Measurements from ENCODE around the gene EFHD1.

Gene EFHD1

DNA sequence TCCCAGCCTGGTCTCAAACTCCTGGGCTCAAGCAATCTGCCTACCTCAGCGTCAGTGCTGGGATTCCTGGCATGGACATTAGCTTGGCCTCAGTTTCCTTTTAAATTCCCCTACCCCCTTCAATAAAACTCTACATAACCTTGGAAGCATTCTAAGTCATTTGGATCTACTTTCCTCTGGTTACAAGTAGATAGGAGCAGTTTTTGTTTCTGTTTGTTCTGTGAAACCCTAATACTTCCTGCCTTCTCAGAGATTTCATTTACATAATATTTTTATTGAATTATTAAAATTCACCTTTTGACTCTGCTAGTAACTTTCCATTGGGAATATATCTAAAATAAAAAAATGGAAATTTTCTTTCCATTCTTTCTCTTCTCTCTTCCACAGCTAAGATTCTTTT lies 89.6 kb downstream of the EFHD1 start:
- TF ChIP-seq, protein P1, sequence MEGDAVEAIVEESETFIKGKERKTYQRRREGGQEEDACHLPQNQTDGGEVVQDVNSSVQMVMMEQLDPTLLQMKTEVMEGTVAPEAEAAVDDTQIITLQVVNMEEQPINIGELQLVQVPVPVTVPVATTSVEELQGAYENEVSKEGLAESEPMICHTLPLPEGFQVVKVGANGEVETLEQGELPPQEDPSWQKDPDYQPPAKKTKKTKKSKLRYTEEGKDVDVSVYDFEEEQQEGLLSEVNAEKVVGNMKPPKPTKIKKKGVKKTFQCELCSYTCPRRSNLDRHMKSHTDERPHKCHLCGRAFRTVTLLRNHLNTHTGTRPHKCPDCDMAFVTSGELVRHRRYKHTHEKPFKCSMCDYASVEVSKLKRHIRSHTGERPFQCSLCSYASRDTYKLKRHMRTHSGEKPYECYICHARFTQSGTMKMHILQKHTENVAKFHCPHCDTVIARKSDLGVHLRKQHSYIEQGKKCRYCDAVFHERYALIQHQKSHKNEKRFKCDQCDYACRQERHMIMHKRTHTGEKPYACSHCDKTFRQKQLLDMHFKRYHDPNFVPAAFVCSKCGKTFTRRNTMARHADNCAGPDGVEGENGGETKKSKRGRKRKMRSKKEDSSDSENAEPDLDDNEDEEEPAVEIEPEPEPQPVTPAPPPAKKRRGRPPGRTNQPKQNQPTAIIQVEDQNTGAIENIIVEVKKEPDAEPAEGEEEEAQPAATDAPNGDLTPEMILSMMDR (IDR thresholded peaks at IDR 0.05; ENCODE audit: low read depth, low read length, missing control alignments), result no peak
- DNase-seq (ENCODE audit: low read depth), result no peak
- no peak overlapping the region for H3K4me3 ChIP-seq (ENCODE audit: low read depth, low read length)

DNA sequence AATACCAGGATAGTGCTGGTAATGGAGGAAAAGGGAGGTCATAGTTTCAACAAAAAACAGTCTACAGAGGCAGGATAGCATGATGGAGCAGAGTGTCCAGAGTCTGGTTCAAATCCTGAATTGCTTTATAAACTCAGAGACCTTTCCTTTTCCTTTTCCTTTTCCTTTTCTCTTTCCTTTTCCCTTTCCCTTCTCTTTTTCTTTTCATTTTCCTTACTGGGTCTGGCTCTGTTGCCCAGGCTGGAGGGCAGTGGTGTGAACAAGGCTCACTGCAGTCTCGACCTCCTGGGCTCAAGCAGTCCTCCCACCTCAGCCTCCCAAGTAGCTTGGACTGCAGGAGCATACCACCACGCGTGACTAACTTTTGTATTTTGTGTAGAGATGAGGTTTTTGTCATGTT lies 95.4 kb downstream of the EFHD1 start:
- DNase-seq (ENCODE audit: low read depth), result no peak
- H3K4me3 ChIP-seq (ENCODE audit: low read depth, low read length), result no peak overlapping the region
- TF ChIP-seq, protein P1 (IDR thresholded peaks at IDR 0.05; ENCODE audit: low read depth, low read length, missing control alignments), result no peak

DNA sequence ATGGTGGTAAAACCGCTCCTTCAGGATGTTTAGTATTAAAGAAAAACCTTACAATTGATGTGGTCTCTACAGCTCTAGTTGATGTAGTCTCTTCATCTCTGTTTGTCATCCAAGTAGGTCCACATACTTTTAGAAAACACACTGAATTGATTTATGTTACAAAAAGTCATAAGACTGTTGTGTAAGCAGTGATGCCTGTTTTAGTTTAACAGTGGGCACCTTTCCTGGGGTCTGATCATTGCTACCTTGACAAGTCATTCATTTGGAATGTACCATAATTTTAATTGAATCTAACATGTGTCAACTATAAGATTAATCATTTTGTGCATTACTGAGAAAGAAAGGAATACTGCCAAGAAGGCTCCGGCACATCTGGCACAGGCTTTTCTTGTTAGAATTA lies 98.1 kb downstream of the EFHD1 start:
- no peak overlapping the region for H3K4me3 ChIP-seq (ENCODE audit: low read depth, low read length)

More for the DNA sequence above, 98.1 kb downstream of the EFHD1 start:
- TF ChIP-seq, protein P1 (IDR thresholded peaks at IDR 0.05; ENCODE audit: low read depth, low read length, missing control alignments), result no peak
- no peak for DNase-seq (ENCODE audit: low read depth)
